ENCODE measurements around the gene SDHA. TPM values are rescaled to one million over a fixed set of nuclear protein-coding genes. Genes with fewer than 3 reads are reported as not detected.
"Not testable (repeated sequence)": the region's sequence is repeated elsewhere in the genome, so short reads cannot be mapped to it uniquely, and the experiment has no call there.

The SDHA gene
- total and polyA plus RNA-seq, 2 of the 8 experiments (the other 6 are each of a cell fraction or from before 2014, with no cell fraction given): 59.7 to 87.3 TPM

DNA sequence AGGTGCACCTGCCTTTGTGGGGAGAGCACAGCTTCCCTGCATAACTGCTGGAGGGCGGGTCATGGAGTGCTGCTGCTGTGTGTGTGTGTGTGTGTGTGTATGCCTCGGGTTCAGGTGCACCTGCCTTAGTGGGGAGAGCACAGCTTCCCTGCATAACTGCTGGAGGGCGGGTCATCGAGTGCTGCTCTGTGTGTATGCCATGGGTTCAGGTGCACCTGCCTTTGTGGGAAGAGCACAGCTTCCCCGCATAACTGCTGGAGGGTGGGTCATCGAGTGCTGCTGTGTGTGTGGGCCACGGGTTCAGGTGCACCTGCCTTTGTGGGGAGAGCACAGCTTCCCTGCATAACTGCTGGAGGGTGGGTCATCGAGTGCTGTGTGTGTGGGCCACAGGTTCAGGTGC, 84.3 kb downstream of the SDHA start:
- H3K23ac ChIP-seq (ENCODE audit: insufficient read length); H3K36me3 ChIP-seq (ENCODE audit: control insufficient read depth in 2 of 4, insufficient read depth in 4 of 4, low read length in 3 of 4); H3K79me1 ChIP-seq (ENCODE audit: low read depth, low read length); H2BK20ac ChIP-seq (ENCODE audit: low read length); H3K9ac ChIP-seq (replicated peaks in 1 of 4; ENCODE audit: extremely low read depth in 1 of 4, low read depth in 3 of 4, low read length in 3 of 4); FAIRE-seq; H2BK5ac ChIP-seq (ENCODE audit: low read depth, low read length); H4K5ac ChIP-seq (ENCODE audit: insufficient read length, low read depth, low read length); H3K27ac ChIP-seq (ENCODE audit: low read depth, low read length); H2AFZ ChIP-seq (ENCODE audit: low read length); H3K27me3 ChIP-seq (replicated peaks in 1 of 4; ENCODE audit: control insufficient read depth in 3 of 4, extremely low read depth in 1 of 4, insufficient read depth in 3 of 4, low read length in 3 of 4); H3K18ac ChIP-seq (ENCODE audit: extremely low read depth, low read length); H2BK120ac ChIP-seq (replicated peaks; ENCODE audit: low read depth, low read length); H2BK12ac ChIP-seq (ENCODE audit: low read depth, low read length); H4K20me1 ChIP-seq (replicated peaks in 1 of 2; ENCODE audit: control insufficient read depth in 1 of 2, insufficient read depth in 2 of 2, low read length in 2 of 2); H2AK5ac ChIP-seq (ENCODE audit: low read depth, low read length); H3K4me2 ChIP-seq (ENCODE audit: insufficient read depth in 1 of 2, low read depth in 2 of 2, low read length in 2 of 2); H3K23me2 ChIP-seq (ENCODE audit: low read depth, low read length); H4K91ac ChIP-seq (replicated peaks; ENCODE audit: insufficient read length, low read length); H4K8ac ChIP-seq (ENCODE audit: extremely low read depth, insufficient read depth, low read length); H3K14ac ChIP-seq (ENCODE audit: insufficient read length); H3K4me3 ChIP-seq (ENCODE audit: extremely low read depth in 1 of 4, insufficient read depth in 2 of 4, low read depth in 3 of 4, low read length in 4 of 4); H3K56ac ChIP-seq (replicated peaks; ENCODE audit: insufficient read length, low read depth, low read length); H3K9me3 ChIP-seq (ENCODE audit: insufficient read depth in 2 of 2, low read depth in 1 of 2, low read length in 1 of 2); H3K4ac ChIP-seq (replicated peaks; ENCODE audit: insufficient read length, low read depth, low read length); DNase-seq (ENCODE audit: low read depth in 1 of 2, low spot score in 2 of 2): not testable (repeated sequence)
- Histone ChIP-seq H2BK15ac (ENCODE audit: low read length) (0 out of 2 replicates have a peak overlapping the region, but pooled peaks have one; percentile 46), H3K79me2 (ENCODE audit: control insufficient read depth in 1 of 2, insufficient read depth in 2 of 2, low read length in 2 of 2) (peaks cover 0 to 10% of the 10 kb centered on the region in 2 experiments; a peak in 1 of 4 replicates), H3K4me1 (replicated peaks in 1 of 4; ENCODE audit: control insufficient read depth in 3 of 4, insufficient read depth in 4 of 4, low read length in 3 of 4) (peaks cover 0 to 12% (median 5%) of the 10 kb centered on the region in 4 experiments; a peak in 3 of 7 replicates)
- ChIA-PET CTCF (ENCODE audit: partially characterized antibody) (interaction anchor here (1.7 to 2.1 kb wide), 3 partner anchors 10 to 18 kb away, joined by 3 to 8 read pairs (median 6); no protein-coding TSS in a partner anchor), POLR2A (ENCODE audit: partially characterized antibody) (interaction anchor here (0.6 to 1.8 kb wide), 8 partner anchors 10 to 255 kb away, joined by 3 to 8 read pairs (median 3); partner anchors contain the start of gene AHRR)
- WGBS, 2 experiments (ENCODE audit: extremely low coverage in 1 of 2, insufficient coverage in 1 of 2, insufficient read length in 1 of 2, insufficient replicate concordance in 2 of 2, low coverage in 1 of 2, low lambda C conversion rate in 2 of 2, missing lambda C conversion rate in 1 of 2): 90% methylated on average over 8 of the region's 8 CpGs; no CpG with 5 or more reads in 1 of the 2 experiments
